HL-60 (cell line): Measurements from ENCODE around the gene GFER.
"Not testable (repeated sequence)": the region's sequence is repeated elsewhere in the genome, so short reads cannot be mapped to it uniquely, and the experiment has no call there.

Experiments used
- POLR2AphosphoS5 ChIP-seq: IDR thresholded peaks from 2 replicates; pipeline ENCODE4 v1.6.1; 2012; ENCODE audit warnings: low read depth
- REST ChIP-seq: IDR thresholded peaks from 2 replicates; pipeline ENCODE4 v1.6.1; 2012; ENCODE audit warnings: low read depth; ENCODE audit not compliant: insufficient replicate concordance
- SPI1 ChIP-seq: IDR thresholded peaks from 2 replicates; pipeline ENCODE4 v1.6.1; 2012; ENCODE audit warnings: low read depth, mild to moderate bottlenecking, borderline replicate concordance
- TF ChIP-seq, protein P1 (sequence below): IDR thresholded peaks from one replicate; pipeline ENCODE4 v1.5.1; 2011; ENCODE audit warnings: low read length, control low read depth, inconsistent platforms; ENCODE audit not compliant: insufficient read depth

DNA sequence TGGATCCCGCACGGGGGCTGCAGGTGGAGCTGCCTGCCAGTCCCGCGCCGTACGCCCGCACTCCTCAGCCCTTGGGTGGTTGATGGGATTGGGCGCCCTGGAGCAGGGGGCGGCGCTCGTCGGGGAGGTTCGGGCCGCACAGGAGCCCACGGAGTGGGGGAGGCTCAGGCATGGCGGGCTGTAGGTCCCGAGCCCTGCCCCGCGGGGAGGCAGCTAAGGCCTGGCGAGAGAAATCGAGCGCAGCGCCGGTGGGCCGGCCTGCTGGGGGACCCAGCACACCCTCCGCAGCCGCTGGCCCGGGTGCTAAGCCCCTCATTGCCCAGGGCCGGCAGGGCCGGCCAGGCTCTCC is 25.9 kb upstream of the GFER start:
- TF ChIP-seq, protein P1, sequence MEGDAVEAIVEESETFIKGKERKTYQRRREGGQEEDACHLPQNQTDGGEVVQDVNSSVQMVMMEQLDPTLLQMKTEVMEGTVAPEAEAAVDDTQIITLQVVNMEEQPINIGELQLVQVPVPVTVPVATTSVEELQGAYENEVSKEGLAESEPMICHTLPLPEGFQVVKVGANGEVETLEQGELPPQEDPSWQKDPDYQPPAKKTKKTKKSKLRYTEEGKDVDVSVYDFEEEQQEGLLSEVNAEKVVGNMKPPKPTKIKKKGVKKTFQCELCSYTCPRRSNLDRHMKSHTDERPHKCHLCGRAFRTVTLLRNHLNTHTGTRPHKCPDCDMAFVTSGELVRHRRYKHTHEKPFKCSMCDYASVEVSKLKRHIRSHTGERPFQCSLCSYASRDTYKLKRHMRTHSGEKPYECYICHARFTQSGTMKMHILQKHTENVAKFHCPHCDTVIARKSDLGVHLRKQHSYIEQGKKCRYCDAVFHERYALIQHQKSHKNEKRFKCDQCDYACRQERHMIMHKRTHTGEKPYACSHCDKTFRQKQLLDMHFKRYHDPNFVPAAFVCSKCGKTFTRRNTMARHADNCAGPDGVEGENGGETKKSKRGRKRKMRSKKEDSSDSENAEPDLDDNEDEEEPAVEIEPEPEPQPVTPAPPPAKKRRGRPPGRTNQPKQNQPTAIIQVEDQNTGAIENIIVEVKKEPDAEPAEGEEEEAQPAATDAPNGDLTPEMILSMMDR: not testable (repeated sequence)
- not testable (repeated sequence) for TF ChIP-seq POLR2AphosphoS5, SPI1, REST
